A673 (cell line): ENCODE results near the gene F2RL2. TPM values are rescaled to one million over a fixed set of nuclear protein-coding genes. Genes with fewer than 3 reads are reported as not detected.

ENCODE experiments used
- BruUV-seq: library from RNA; stranded (reverse); fragments of 400-500 nt; replicated peaks from 2 replicates; lab custom pipeline; 2021; lab: Mats Ljungman, UMichigan
- CTCF ChIA-PET: fragments of 300-600 bp; sonication (Branson Sonifier 250); formaldehyde crosslinking; loops from one replicate; lab custom pipeline; 2022; ENCODE audit warnings: antibody characterized with exemption; lab: Charles Lee
- POLR2A ChIA-PET: fragments of 300-600 bp; sonication (Branson Sonifier 250); formaldehyde crosslinking; loops from one replicate; lab custom pipeline; 2022; ENCODE audit warnings: antibody characterized with exemption; ENCODE audit not compliant: low non-redundant PET; lab: Charles Lee
- DNase-seq: peaks from one replicate; pipeline ENCODE4 v3.0.0-alpha.2; 2015; ENCODE audit warnings: low spot score
- H3K27ac ChIP-seq: fragments of 200-600 bp; sonication (generic); 2 replicates; pipeline ENCODE4 v1.5.1; 2016; ENCODE audit warnings: mixed run types, low read depth, mild to moderate bottlenecking, mixed read lengths, antibody characterized with exemption, low read length; ENCODE audit not compliant: poor library complexity, severe bottlenecking
- H3K27me3 ChIP-seq: fragments of 200-600 bp; sonication (generic); replicated peaks from 2 replicates; pipeline ENCODE4 v1.6.1; 2017; ENCODE audit warnings: mixed run types, low read depth, mild to moderate bottlenecking, mixed read lengths, antibody characterized with exemption, low read length; ENCODE audit not compliant: insufficient read depth, poor library complexity
- H3K36me3 ChIP-seq: fragments of 200-600 bp; sonication (generic); 2 replicates; pipeline ENCODE4 v1.6.1; 2016; ENCODE audit warnings: mixed run types, mild to moderate bottlenecking, mixed read lengths, antibody characterized with exemption, low read length; ENCODE audit not compliant: insufficient read depth, poor library complexity, severe bottlenecking
- H3K4me1 ChIP-seq: fragments of 200-600 bp; sonication (generic); 2 replicates; pipeline ENCODE4 v1.6.1; 2017; ENCODE audit warnings: mixed run types, mild to moderate bottlenecking, mixed read lengths, antibody characterized with exemption, low read length; ENCODE audit not compliant: insufficient read depth, poor library complexity, severe bottlenecking
- H3K4me3 ChIP-seq: fragments of 200-600 bp; sonication (generic); 2 replicates; pipeline ENCODE4 v1.5.1; 2016; ENCODE audit warnings: low read depth, mixed run types, mild to moderate bottlenecking, mixed read lengths, low read length; ENCODE audit not compliant: poor library complexity, severe bottlenecking
- H3K9me3 ChIP-seq: fragments of 200-600 bp; sonication (generic); 2 replicates; pipeline ENCODE4 v1.6.1; 2016; ENCODE audit warnings: mixed run types, low read depth, mild to moderate bottlenecking, mixed read lengths, antibody characterized with exemption, low read length; ENCODE audit not compliant: poor library complexity, severe bottlenecking
- EZH2 ChIP-seq: fragments of 200-600 bp; sonication (generic); IDR thresholded peaks from 2 replicates; pipeline ENCODE4 v1.6.1; 2017; ENCODE audit warnings: borderline replicate concordance, low read depth, mild to moderate bottlenecking, mixed read lengths, antibody characterized with exemption, low read length; ENCODE audit not compliant: poor library complexity, severe bottlenecking
- intact Hi-C: fragments of 100-400 bp; cut with micrococcal nuclease; formaldehyde crosslinking; loops from one replicate; pipeline ENCODE4 v1.10.0; 2022; ENCODE audit not compliant: unreplicated experiment
- total RNA-seq: library from RNA; stranded (reverse); gene quantifications from 2 replicates; pipeline ENCODE4 v1.2.3, GENCODE V29; 2021
- TF ChIP-seq, protein P1 (sequence below): fragments of 300-800, 200-600 bp; sonication (generic); conservative IDR thresholded peaks from 2 replicates; pipeline ENCODE4 v1.5.1; 2017; ENCODE audit warnings: low read depth, mild to moderate bottlenecking, antibody characterized with exemption, low read length, moderate library complexity, mixed read lengths

Gene F2RL2
- total RNA-seq, 1 experiment from 2014 or later = 14.4 TPM

- intact Hi-C loops = no loop called here
- no peak overlapping the region for H3K4me3 ChIP-seq
- no TSS peak for BruUV-seq
- H3K27ac ChIP-seq = no peak overlapping the region
- TF ChIP-seq, protein P1, sequence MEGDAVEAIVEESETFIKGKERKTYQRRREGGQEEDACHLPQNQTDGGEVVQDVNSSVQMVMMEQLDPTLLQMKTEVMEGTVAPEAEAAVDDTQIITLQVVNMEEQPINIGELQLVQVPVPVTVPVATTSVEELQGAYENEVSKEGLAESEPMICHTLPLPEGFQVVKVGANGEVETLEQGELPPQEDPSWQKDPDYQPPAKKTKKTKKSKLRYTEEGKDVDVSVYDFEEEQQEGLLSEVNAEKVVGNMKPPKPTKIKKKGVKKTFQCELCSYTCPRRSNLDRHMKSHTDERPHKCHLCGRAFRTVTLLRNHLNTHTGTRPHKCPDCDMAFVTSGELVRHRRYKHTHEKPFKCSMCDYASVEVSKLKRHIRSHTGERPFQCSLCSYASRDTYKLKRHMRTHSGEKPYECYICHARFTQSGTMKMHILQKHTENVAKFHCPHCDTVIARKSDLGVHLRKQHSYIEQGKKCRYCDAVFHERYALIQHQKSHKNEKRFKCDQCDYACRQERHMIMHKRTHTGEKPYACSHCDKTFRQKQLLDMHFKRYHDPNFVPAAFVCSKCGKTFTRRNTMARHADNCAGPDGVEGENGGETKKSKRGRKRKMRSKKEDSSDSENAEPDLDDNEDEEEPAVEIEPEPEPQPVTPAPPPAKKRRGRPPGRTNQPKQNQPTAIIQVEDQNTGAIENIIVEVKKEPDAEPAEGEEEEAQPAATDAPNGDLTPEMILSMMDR = no peak
- TF ChIP-seq EZH2 = no peak
- DNase-seq = no peak
- peaks cover 26% of the 10 kb centered on the region for H3K4me1 ChIP-seq
- CTCF ChIA-PET = no interaction called here
- POLR2A ChIA-PET = no interaction called here
- no peaks in the 10 kb centered on the region for H3K9me3 ChIP-seq
- no peaks in the 10 kb centered on the region for H3K27me3 ChIP-seq
- H3K36me3 ChIP-seq = no peaks in the 10 kb centered on the region
Observed at GRCh38 chr5:76663573-76663972, 40.4 kb upstream of the F2RL2 start.

GRCh38 chr5:76662521-76662920 is 39.3 kb upstream of the F2RL2 start:
- Histone ChIP-seq H3K9me3 (no peaks in the 10 kb centered on the region), H3K27ac (no peak overlapping the region), H3K27me3 (no peaks in the 10 kb centered on the region), H3K4me3 (no peak overlapping the region), H3K36me3 (no peaks in the 10 kb centered on the region), H3K4me1 (peaks cover 26% of the 10 kb centered on the region)
- DNase-seq = no peak
- TF ChIP-seq, protein P1 = no peak
- no peak for TF ChIP-seq EZH2
- intact Hi-C loops = no loop called here
- ChIA-PET POLR2A (no interaction called here), CTCF (no interaction called here)
- no TSS peak for BruUV-seq

- DNase-seq = peak; percentile 33
- Histone ChIP-seq H3K27ac (no peak overlapping the region), H3K36me3 (no peaks in the 10 kb centered on the region), H3K4me1 (peaks cover 26% of the 10 kb centered on the region), H3K9me3 (no peaks in the 10 kb centered on the region), H3K4me3 (no peak overlapping the region), H3K27me3 (no peaks in the 10 kb centered on the region)
- intact Hi-C loops = no loop called here
- POLR2A ChIA-PET = interaction anchor here (0.7 kb wide), 1 partner anchor 34 kb away, joined by 3 read pairs; no protein-coding TSS in a partner anchor
- CTCF ChIA-PET = no interaction called here
- TF ChIP-seq, protein P1 = no peak
- no peak for TF ChIP-seq EZH2
- BruUV-seq = no TSS peak
Observed at GRCh38 chr5:76660360-76660759, 37.2 kb upstream of the F2RL2 start.
